Measurements from ENCODE around the gene PTTG2. TPM values are rescaled to one million over a fixed set of nuclear protein-coding genes. Genes with fewer than 3 reads are reported as not detected.

PTTG2 gene
- polyA plus RNA-seq, 1 of the 3 experiments (the other 2 are of a cell fraction) = not detected

DNA sequence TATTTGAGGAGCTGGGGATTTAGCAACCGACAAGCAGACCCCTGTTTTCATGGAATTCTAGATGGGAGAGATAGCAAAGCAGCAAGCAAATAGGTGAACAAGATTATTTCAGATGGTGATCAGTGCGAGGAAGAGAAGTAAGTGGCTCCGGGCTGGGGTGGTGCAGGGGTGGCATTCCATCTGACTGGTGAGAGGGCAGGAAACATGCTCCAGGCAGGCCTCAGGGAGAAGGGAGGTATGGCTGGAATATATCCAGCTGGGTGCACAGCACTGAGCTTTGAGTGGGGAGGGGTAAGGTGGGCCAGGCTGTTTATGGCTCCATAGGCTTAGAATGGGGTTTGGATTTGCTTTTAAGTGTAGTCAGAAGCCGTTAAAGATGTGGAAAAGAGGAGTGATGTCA is 21.2 kb downstream of the PTTG2 start:
- Histone ChIP-seq H3K79me2 (ENCODE audit: insufficient read depth) (peaks cover 57% of the 10 kb centered on the region; the same call in 1 of the 2 replicates), H3K36me3 (replicated peaks in 1 of 2; ENCODE audit: control insufficient read depth in 1 of 2, insufficient read depth in 2 of 2, low read length in 1 of 2) (no peaks in the 10 kb centered on the region), H4K20me1 (ENCODE audit: insufficient read depth) (no peaks in the 10 kb centered on the region; the same call in 1 of the 2 replicates), H3K4me1 (ENCODE audit: control insufficient read depth in 1 of 2, insufficient read depth in 2 of 2, low read depth in 1 of 2, low read length in 1 of 2) (peaks cover 8 to 10% of the 10 kb centered on the region in 2 experiments; a peak in 2 of 4 replicates), H3K4me3 (ENCODE audit: low read depth in 2 of 2, low read length in 1 of 2) (no peak overlapping the region), H3K9ac (no peak overlapping the region), H3K27ac (ENCODE audit: low read depth in 2 of 2, low read length in 1 of 2) (no peak overlapping the region), H3K27me3 (ENCODE audit: insufficient read depth) (no peaks in the 10 kb centered on the region), H3K9me3 (no peaks in the 10 kb centered on the region), H2AFZ (ENCODE audit: low read depth) (no peak overlapping the region), H3F3A (replicated peaks; ENCODE audit: insufficient read depth) (peaks cover 9% of the 10 kb centered on the region), H3K4me2 (peak overlapping the region; percentile 35; the same call in 1 of the 2 replicates), H3K9me2 (no peaks in the 10 kb centered on the region)
- 94% methylated on average over 4 of the region's 4 CpGs for whole genome bisulfite sequencing (ENCODE audit: low lambda C conversion rate)
- POLR2A ChIA-PET = no interaction called here
- no peak for TF ChIP-seq NFIC (IDR thresholded peaks at IDR 0.05; ENCODE audit: borderline replicate concordance)
- no peak for TF ChIP-seq RAD21 (IDR thresholded peaks at IDR 0.05; ENCODE audit: low read length)
- no peak for TF ChIP-seq PBX3 (IDR thresholded peaks at IDR 0.05)
- no peak for TF ChIP-seq POLR2AphosphoS5 (IDR thresholded peaks at IDR 0.05; ENCODE audit: low read depth, low read length)
- no peak for TF ChIP-seq USF1 (IDR thresholded peaks at IDR 0.05; ENCODE audit: borderline replicate concordance, low read depth)
- TF ChIP-seq SMC3 (IDR thresholded peaks at IDR 0.05; ENCODE audit: low read depth, low read length) = no peak
- TF ChIP-seq, protein P1, sequence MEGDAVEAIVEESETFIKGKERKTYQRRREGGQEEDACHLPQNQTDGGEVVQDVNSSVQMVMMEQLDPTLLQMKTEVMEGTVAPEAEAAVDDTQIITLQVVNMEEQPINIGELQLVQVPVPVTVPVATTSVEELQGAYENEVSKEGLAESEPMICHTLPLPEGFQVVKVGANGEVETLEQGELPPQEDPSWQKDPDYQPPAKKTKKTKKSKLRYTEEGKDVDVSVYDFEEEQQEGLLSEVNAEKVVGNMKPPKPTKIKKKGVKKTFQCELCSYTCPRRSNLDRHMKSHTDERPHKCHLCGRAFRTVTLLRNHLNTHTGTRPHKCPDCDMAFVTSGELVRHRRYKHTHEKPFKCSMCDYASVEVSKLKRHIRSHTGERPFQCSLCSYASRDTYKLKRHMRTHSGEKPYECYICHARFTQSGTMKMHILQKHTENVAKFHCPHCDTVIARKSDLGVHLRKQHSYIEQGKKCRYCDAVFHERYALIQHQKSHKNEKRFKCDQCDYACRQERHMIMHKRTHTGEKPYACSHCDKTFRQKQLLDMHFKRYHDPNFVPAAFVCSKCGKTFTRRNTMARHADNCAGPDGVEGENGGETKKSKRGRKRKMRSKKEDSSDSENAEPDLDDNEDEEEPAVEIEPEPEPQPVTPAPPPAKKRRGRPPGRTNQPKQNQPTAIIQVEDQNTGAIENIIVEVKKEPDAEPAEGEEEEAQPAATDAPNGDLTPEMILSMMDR (IDR thresholded peaks at IDR 0.05) = no peak
- TF ChIP-seq TEAD4 (IDR thresholded peaks at IDR 0.05; ENCODE audit: borderline replicate concordance, insufficient read depth) = no peak
- no peak for TF ChIP-seq CHD2 (IDR thresholded peaks at IDR 0.05; ENCODE audit: low read length, partially characterized antibody)
- no peak for TF ChIP-seq ELF1 (IDR thresholded peaks at IDR 0.05)
- TF ChIP-seq FOXJ3 (CRISPR knock-in tag; IDR thresholded peaks at IDR 0.05) = no peak
- no peak for TF ChIP-seq NRF1 (IDR thresholded peaks at IDR 0.05; ENCODE audit: low read depth, low read length)
- TF ChIP-seq RXRA (IDR thresholded peaks at IDR 0.05; ENCODE audit: borderline replicate concordance, low read depth) = no peak
- TF ChIP-seq FOSL2 (IDR thresholded peaks at IDR 0.05; ENCODE audit: borderline replicate concordance, low read depth) = no peak
- TF ChIP-seq TCF12 (IDR thresholded peaks at IDR 0.05) = no peak
- TF ChIP-seq MEF2A (IDR thresholded peaks at IDR 0.05; ENCODE audit: borderline replicate concordance, low read depth) = no peak
- TF ChIP-seq, protein P2, sequence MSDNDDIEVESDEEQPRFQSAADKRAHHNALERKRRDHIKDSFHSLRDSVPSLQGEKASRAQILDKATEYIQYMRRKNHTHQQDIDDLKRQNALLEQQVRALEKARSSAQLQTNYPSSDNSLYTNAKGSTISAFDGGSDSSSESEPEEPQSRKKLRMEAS (IDR thresholded peaks at IDR 0.05; ENCODE audit: low read depth) = no peak
- TF ChIP-seq GABPA (IDR thresholded peaks at IDR 0.05; ENCODE audit: low read depth) = no peak
- no peak for DNase-seq
- CTCF ChIA-PET = no interaction called here

Measured in SK-N-SH (cell line).